Heart left ventricle (tissue), 13 donors: ENCODE results near the gene DCAF6.

Source experiments
- POLR2A ChIP-seq, 2 donors: fragments of 450-650 bp; IDR thresholded peaks; one replicate each; pipeline ENCODE4 v1.6.1; 2017; ENCODE audit warnings: antibody characterized with exemption in 2 of 2, mild to moderate bottlenecking in 2 of 2, moderate library complexity in 2 of 2
- TF ChIP-seq, protein P1 (sequence below), 12 donors: fragments of 200-600 bp; sonication (generic) in 4 of 12; IDR thresholded peaks; one replicate each; pipeline versions ENCODE4 v1.5.0 to v1.8.0; 2018 to 2022; ENCODE audit warnings: antibody characterized with exemption in 12 of 12, mild to moderate bottlenecking in 5 of 12
- donor health status: ischemic (EF 13 %, LVEDD 7.1; RV severe dilation, severe dysfunction).
- donor health status: DM: no; HTN: yes; CAD: no.
- donor health status: DM: no; HTN: no; CAD: no.
- donor health status: ischemic (EF 25% LVEDD 6.9; RV normal size, moderate dysfunction).
- donor health status: ischemic (EF 25% LVEDD 5.7; RV mildly dilated, moderate dysfunction).
- donor health status: ischemic (EF 35%, LVEDD 5.7; RV mildly dilated, moderate dysfunction).
- donor health status: nonischemic (EF 11% LVEDD 7.7; RV severe dilation, severe dysfunction).
- donor health status: DM: yes; HTN: yes; CAD: no.
- donor health status: PGD.
- donor health status: ischemic (EF 29% LVEDD 5.4; RV normal size, mild dysfunction).
- donor health status: nonischemic (EF 23%, LVEDD 6.1; RV moderate dilation, normal function).

DNA sequence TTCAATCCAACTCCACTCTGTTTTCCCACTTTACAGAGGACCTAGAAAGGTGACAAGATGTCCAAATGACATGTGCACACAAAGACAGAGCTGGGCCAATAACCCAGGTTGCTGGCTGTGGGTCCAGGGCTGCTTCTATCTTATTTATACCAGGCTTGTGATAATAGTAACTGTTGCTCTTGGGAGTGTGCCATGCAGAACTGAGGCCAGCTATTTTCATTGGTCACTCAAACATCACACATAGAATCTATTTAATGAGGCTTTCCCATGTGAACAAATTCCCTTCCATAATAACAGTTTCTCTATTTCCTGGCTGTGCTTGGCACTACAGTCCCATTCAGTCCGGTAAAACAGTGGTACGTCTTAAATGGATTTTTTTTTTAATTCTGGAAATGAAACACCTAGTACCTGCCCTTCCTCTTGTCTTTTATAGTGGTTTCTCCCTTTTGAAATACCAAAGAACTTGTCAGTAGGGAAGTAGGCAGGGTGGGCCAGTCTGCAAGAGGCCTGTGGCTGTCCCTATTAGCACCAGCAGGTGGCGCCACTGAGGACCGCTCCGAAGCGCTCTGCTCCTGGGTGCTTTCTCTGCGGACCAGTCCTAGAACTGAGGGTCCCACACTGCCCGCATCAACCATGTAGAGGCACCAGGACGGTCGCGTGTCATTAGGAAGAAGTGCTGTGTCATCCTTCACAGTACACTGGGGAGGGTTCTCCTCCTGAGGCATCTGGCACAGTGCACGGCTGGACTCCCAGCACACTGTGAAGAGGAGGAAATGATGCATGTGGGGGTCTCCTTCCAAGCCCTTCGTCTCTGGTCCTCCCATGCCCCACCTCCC is 148.1 kb downstream of the DCAF6 start:
- TF ChIP-seq POLR2A (IDR thresholded peaks at IDR 0.05): no peak
- TF ChIP-seq, protein P1, sequence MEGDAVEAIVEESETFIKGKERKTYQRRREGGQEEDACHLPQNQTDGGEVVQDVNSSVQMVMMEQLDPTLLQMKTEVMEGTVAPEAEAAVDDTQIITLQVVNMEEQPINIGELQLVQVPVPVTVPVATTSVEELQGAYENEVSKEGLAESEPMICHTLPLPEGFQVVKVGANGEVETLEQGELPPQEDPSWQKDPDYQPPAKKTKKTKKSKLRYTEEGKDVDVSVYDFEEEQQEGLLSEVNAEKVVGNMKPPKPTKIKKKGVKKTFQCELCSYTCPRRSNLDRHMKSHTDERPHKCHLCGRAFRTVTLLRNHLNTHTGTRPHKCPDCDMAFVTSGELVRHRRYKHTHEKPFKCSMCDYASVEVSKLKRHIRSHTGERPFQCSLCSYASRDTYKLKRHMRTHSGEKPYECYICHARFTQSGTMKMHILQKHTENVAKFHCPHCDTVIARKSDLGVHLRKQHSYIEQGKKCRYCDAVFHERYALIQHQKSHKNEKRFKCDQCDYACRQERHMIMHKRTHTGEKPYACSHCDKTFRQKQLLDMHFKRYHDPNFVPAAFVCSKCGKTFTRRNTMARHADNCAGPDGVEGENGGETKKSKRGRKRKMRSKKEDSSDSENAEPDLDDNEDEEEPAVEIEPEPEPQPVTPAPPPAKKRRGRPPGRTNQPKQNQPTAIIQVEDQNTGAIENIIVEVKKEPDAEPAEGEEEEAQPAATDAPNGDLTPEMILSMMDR (IDR thresholded peaks at IDR 0.05): peak; percentile 70 to 94 (median 81)
